ENCODE results near the gene PPP1R3G.

PPP1R3G gene

GRCh38 chr6:5071216-5071615, 13.9 kb upstream of the PPP1R3G start:
- no peak for DNase-seq (ENCODE audit: low spot score)
- Histone ChIP-seq H3K27ac (no peak overlapping the region), H3K4me3 (no peak overlapping the region)
- no peak for TF ChIP-seq CTCF (IDR thresholded peaks at IDR 0.05)

- DNase-seq (ENCODE audit: low spot score), result no peak
- H3K27ac ChIP-seq, result no peak overlapping the region
- no peak overlapping the region for H3K4me3 ChIP-seq
- TF ChIP-seq CTCF (IDR thresholded peaks at IDR 0.05), result no peak
Measured at GRCh38 chr6:5072440-5072839, 12.7 kb upstream of the PPP1R3G start.

- Histone ChIP-seq H3K27ac (no peak overlapping the region), H3K4me3 (no peak overlapping the region)
- no peak for DNase-seq (ENCODE audit: low spot score)
- TF ChIP-seq CTCF (IDR thresholded peaks at IDR 0.05), result no peak
Measured at GRCh38 chr6:5073992-5074391, 11.1 kb upstream of the PPP1R3G start.

GRCh38 chr6:5076931-5077330, 8.2 kb upstream of the PPP1R3G start:
- H3K4me3 ChIP-seq, result no peak overlapping the region
- no peak for DNase-seq (ENCODE audit: low spot score)
- no peak overlapping the region for H3K27ac ChIP-seq
- TF ChIP-seq CTCF (IDR thresholded peaks at IDR 0.05), result no peak

GRCh38 chr6:5078121-5078669, 6.9 kb upstream of the PPP1R3G start:
- no peak overlapping the region for H3K27ac ChIP-seq
- no peak for DNase-seq (ENCODE audit: low spot score)
- no peak for TF ChIP-seq CTCF (IDR thresholded peaks at IDR 0.05)
- no peak overlapping the region for H3K4me3 ChIP-seq

GRCh38 chr6:5079692-5080091, 5.4 kb upstream of the PPP1R3G start:
- TF ChIP-seq CTCF (IDR thresholded peaks at IDR 0.05), result no peak
- Histone ChIP-seq H3K27ac (no peak overlapping the region), H3K4me3 (no peak overlapping the region)
- DNase-seq (ENCODE audit: low spot score), result no peak

- Histone ChIP-seq H3K27ac (no peak overlapping the region), H3K4me3 (no peak overlapping the region)
- DNase-seq (ENCODE audit: low spot score), result no peak
- TF ChIP-seq CTCF (IDR thresholded peaks at IDR 0.05), result no peak
Measured at GRCh38 chr6:5080574-5080973, 4.6 kb upstream of the PPP1R3G start.
